Tibial nerve (tissue), 3 donors: ENCODE data around the gene NEDD4L.

Source experiments
- CTCF ChIP-seq, 5 experiments: fragments of 200-600 bp in 3 of 5; fragments of 450-650 bp in 2 of 5; sonication (generic) in 3 of 5; IDR thresholded peaks; one replicate each; pipeline ENCODE4 v1.5.1; 2016 to 2019; ENCODE audit warnings: antibody characterized with exemption in 5 of 5, mild to moderate bottlenecking in 3 of 5, moderate library complexity in 2 of 5
- POLR2A ChIP-seq, 2 donors: fragments of 450-650 bp; IDR thresholded peaks; one replicate each; pipeline ENCODE4 v1.6.1; 2017; ENCODE audit warnings: antibody characterized with exemption in 2 of 2, mild to moderate bottlenecking in 2 of 2, moderate library complexity in 2 of 2

DNA sequence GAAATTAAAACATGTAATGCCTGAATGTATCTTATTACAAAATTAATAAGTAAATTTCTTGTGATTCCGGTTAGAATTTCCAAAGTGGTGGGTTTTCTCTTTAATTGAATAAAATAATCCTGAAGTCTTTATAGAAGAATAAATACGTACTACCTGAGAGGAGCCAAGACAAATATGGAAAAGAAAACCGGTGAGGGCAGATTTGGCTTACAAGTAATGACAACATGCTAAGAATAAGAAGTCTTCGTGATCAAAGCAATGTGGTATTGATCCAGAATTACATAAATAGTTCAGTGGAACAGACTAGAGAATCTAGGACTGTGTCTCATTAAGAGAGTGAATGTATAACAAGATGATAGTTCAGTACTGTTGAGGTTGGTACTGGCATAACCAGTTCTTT, 167.5 kb downstream of the NEDD4L start:
- TF ChIP-seq CTCF (IDR thresholded peaks at IDR 0.05) (no peak), POLR2A (IDR thresholded peaks at IDR 0.05) (no peak)
